ENCODE results near the gene MARCHF11. TPM values are rescaled to one million over a fixed set of nuclear protein-coding genes. Genes with fewer than 3 reads are reported as not detected.

The MARCHF11 gene
- total RNA-seq, 4 donors from 2014 or later = not detected

GRCh38 chr5:16108418-16108817, 71.2 kb downstream of the MARCHF11 start:
- no peak overlapping the region for H3K4me3 ChIP-seq (ENCODE audit: low read depth, poor library complexity, severe bottlenecking)
- WGBS, 2 donors = 59 to 67% methylated on average over 3 of the region's 3 CpGs
- intact Hi-C loops (cut with DNase I; ENCODE audit: low total_unique reads) = no loop called here
- TF ChIP-seq CTCF (IDR thresholded peaks at IDR 0.05) (no peak), POLR2A (IDR thresholded peaks at IDR 0.05) (no peak)
- DNase-seq (ENCODE audit: low spot score in 2 of 2) = no peak

GRCh38 chr5:16104961-16105360, 74.6 kb downstream of the MARCHF11 start:
- intact Hi-C loops (cut with DNase I; ENCODE audit: low total_unique reads) = no loop called here
- WGBS, 2 donors = 45 to 52% methylated on average over 2 of the region's 2 CpGs
- TF ChIP-seq POLR2A (IDR thresholded peaks at IDR 0.05) (no peak), CTCF (IDR thresholded peaks at IDR 0.05) (no peak)
- no peak for DNase-seq (ENCODE audit: low spot score in 2 of 2)
- H3K4me3 ChIP-seq (ENCODE audit: low read depth, poor library complexity, severe bottlenecking) = no peak overlapping the region

- no peak for DNase-seq (ENCODE audit: low spot score in 2 of 2)
- intact Hi-C loops (cut with DNase I; ENCODE audit: low total_unique reads) = no loop called here
- TF ChIP-seq CTCF (IDR thresholded peaks at IDR 0.05) (no peak), POLR2A (IDR thresholded peaks at IDR 0.05) (no peak)
- H3K4me3 ChIP-seq (ENCODE audit: low read depth, poor library complexity, severe bottlenecking) = no peak overlapping the region
- 50 to 54% methylated on average over 5 of the region's 5 CpGs for WGBS, 2 donors
These were observed 84.0 kb downstream of the MARCHF11 start for GRCh38 chr5:16095612-16096011.

GRCh38 chr5:16090270-16090669, 89.3 kb downstream of the MARCHF11 start:
- no peak for TF ChIP-seq POLR2A (IDR thresholded peaks at IDR 0.05)
- TF ChIP-seq CTCF (IDR thresholded peaks at IDR 0.05) = no peak
- no peak overlapping the region for H3K4me3 ChIP-seq (ENCODE audit: low read depth, poor library complexity, severe bottlenecking)
- intact Hi-C loops (cut with DNase I; ENCODE audit: low total_unique reads) = no loop called here
- WGBS, 2 donors = 86 to 87% methylated on average over 6 of the region's 6 CpGs
- no peak for DNase-seq (ENCODE audit: low spot score in 2 of 2)

- intact Hi-C loops (cut with DNase I; ENCODE audit: low total_unique reads) = no loop called here
- DNase-seq (ENCODE audit: low spot score in 2 of 2) = no peak
- 81 to 87% methylated on average over 4 of the region's 4 CpGs for WGBS, 2 donors
- TF ChIP-seq CTCF (IDR thresholded peaks at IDR 0.05) = no peak
- TF ChIP-seq POLR2A (IDR thresholded peaks at IDR 0.05) = no peak
- no peak overlapping the region for H3K4me3 ChIP-seq (ENCODE audit: low read depth, poor library complexity, severe bottlenecking)
These were observed 96.6 kb downstream of the MARCHF11 start for GRCh38 chr5:16082982-16083381.

GRCh38 chr5:16082053-16082452, 97.5 kb downstream of the MARCHF11 start:
- H3K4me3 ChIP-seq (ENCODE audit: low read depth, poor library complexity, severe bottlenecking) = no peak overlapping the region
- intact Hi-C loops (cut with DNase I; ENCODE audit: low total_unique reads) = no loop called here
- TF ChIP-seq CTCF (IDR thresholded peaks at IDR 0.05) (no peak), POLR2A (IDR thresholded peaks at IDR 0.05) (no peak)
- DNase-seq (ENCODE audit: low spot score in 2 of 2) = no peak
- WGBS, 2 donors = 35 to 43% methylated on average over 7 of the region's 7 CpGs
